Endometrial microvascular endothelial cells (primary cell): Measurements from ENCODE around the gene MYBBP1A. TPM values are rescaled to one million over a fixed set of nuclear protein-coding genes. Genes with fewer than 3 reads are reported as not detected.

Experiments
- in situ Hi-C: cut with HindIII; loops from 2 replicates; pipeline ENCODE4 v1.10.0; 2017; ENCODE audit warnings: low sequenced_read_pairs, low pct_unique_long_range_greater_than_20kb; ENCODE audit errors: inconsistent ontology term
- total RNA-seq: library from RNA; depleted of rRNA; stranded (reverse); fragments of >200 nt; gene quantifications from one replicate; pipeline ENCODE4 v1.2.3, GENCODE V29; 2015; ENCODE audit errors: inconsistent ontology term

The MYBBP1A gene
- total RNA-seq, 1 donor from 2014 or later: 111 TPM

- in situ Hi-C loops: no loop called here
Measured at GRCh38 chr17:4574448-4575045, 19.4 kb upstream of the MYBBP1A start.

GRCh38 chr17:4573669-4574068, 18.5 kb upstream of the MYBBP1A start:
- in situ Hi-C loops: no loop called here

GRCh38 chr17:4573115-4573514, 17.9 kb upstream of the MYBBP1A start:
- in situ Hi-C loops: no loop called here

- in situ Hi-C loops: no loop called here
Measured at GRCh38 chr17:4572131-4572530, 16.9 kb upstream of the MYBBP1A start.

GRCh38 chr17:4569591-4569990, 14.4 kb upstream of the MYBBP1A start:
- in situ Hi-C loops: no loop called here

- in situ Hi-C loops: no loop called here
Measured at GRCh38 chr17:4566785-4567184, 11.6 kb upstream of the MYBBP1A start.

GRCh38 chr17:4565209-4566141, 10.3 kb upstream of the MYBBP1A start:
- in situ Hi-C loops: no loop called here

GRCh38 chr17:4562015-4562969, 7.1 kb upstream of the MYBBP1A start:
- in situ Hi-C loops: no loop called here

- in situ Hi-C loops: no loop called here
Measured at GRCh38 chr17:4560837-4561256, 5.7 kb upstream of the MYBBP1A start.

- in situ Hi-C loops: no loop called here
Measured at GRCh38 chr17:4560421-4560820, 5.2 kb upstream of the MYBBP1A start, which contains the start of gene GGT6. Gene GGT6 (minus strand): TSS chr17:4560577. CDS start chr17:4560521, 56 bp downstream.

- in situ Hi-C loops: no loop called here
Measured at GRCh38 chr17:4559966-4560365, 4.8 kb upstream of the MYBBP1A start.

GRCh38 chr17:4559139-4559791, 4.1 kb upstream of the MYBBP1A start:
- in situ Hi-C loops: no loop called here

- in situ Hi-C loops: no loop called here
Measured at GRCh38 chr17:4558347-4558971, 3.3 kb upstream of the MYBBP1A start.

- in situ Hi-C loops: no loop called here
Measured at GRCh38 chr17:4557626-4558346, 2.6 kb upstream of the MYBBP1A start.

GRCh38 chr17:4556996-4557395, 1.8 kb upstream of the MYBBP1A start:
- in situ Hi-C loops: no loop called here

GRCh38 chr17:4555873-4556759, 932 bp upstream of the MYBBP1A start:
- in situ Hi-C loops: no loop called here
